ENCODE results near the gene HLA-DOB.

The HLA-DOB gene

GRCh38 chr6:32835167-32835893 is 18.5 kb upstream of the HLA-DOB start:
- Histone ChIP-seq H4K91ac (ENCODE audit: low read length) (no peak overlapping the region), H4K8ac (ENCODE audit: low read length) (no peak overlapping the region), H3K79me1 (replicated peaks; ENCODE audit: low read length, poor library complexity, severe bottlenecking) (peaks cover 18% of the 10 kb centered on the region), H3K9ac (ENCODE audit: low read length) (no peak overlapping the region), H3K4ac (ENCODE audit: low read depth in 1 of 2, low read length in 2 of 2) (no peak overlapping the region), H3K9me3 (ENCODE audit: control insufficient read depth, low read length) (no peaks in the 10 kb centered on the region), H3K4me3 (ENCODE audit: insufficient read depth in 1 of 2, low read depth in 1 of 2, low read length in 2 of 2) (no peak overlapping the region), H2AK5ac (ENCODE audit: low read length, severe bottlenecking) (no peak overlapping the region), H3K27me3 (ENCODE audit: control insufficient read depth in 1 of 2, insufficient read depth in 1 of 2, low read length in 2 of 2) (no peaks in the 10 kb centered on the region), H3K14ac (ENCODE audit: low read length in 2 of 2) (no peak overlapping the region), H3K4me2 (ENCODE audit: low read length, poor library complexity, severe bottlenecking) (no peak overlapping the region), H2BK15ac (ENCODE audit: low read depth, poor library complexity, severe bottlenecking) (no peak overlapping the region), H3K36me3 (ENCODE audit: control insufficient read depth in 1 of 2, insufficient read depth in 2 of 2, low read depth in 1 of 2, low read length in 2 of 2) (peaks cover 18 to 67% of the 10 kb centered on the region in 2 experiments), H3K23ac (ENCODE audit: low read length in 2 of 2) (no peak overlapping the region), H2AFZ (ENCODE audit: low read depth, low read length) (no peak overlapping the region), H2BK5ac (ENCODE audit: low read depth, low read length, poor library complexity, severe bottlenecking) (no peak overlapping the region), H2BK120ac (ENCODE audit: low read depth, low read length) (no peak overlapping the region), H3K27ac (ENCODE audit: low read length, poor library complexity, severe bottlenecking) (no peak overlapping the region), H2BK12ac (ENCODE audit: low read length in 2 of 2) (no peak overlapping the region), H3K4me1 (ENCODE audit: control insufficient read depth, insufficient read depth, low read depth, low read length) (peaks cover 8% of the 10 kb centered on the region), H3K18ac (ENCODE audit: low read depth in 1 of 2, low read length in 2 of 2) (no peak overlapping the region)
- no peak for DNase-seq
- WGBS, result 95% methylated on average over 16 of the region's 16 CpGs

GRCh38 chr6:32833664-32834063 is 16.9 kb upstream of the HLA-DOB start:
- no peak overlapping the region for H3K9ac ChIP-seq (ENCODE audit: low read length)
- no peak overlapping the region for H3K4me3 ChIP-seq (ENCODE audit: insufficient read depth in 1 of 2, low read depth in 1 of 2, low read length in 2 of 2)
- H2AK5ac ChIP-seq (ENCODE audit: low read length, severe bottlenecking), result no peak overlapping the region
- H4K91ac ChIP-seq (ENCODE audit: low read length), result no peak overlapping the region
- no peaks in the 10 kb centered on the region for H3K9me3 ChIP-seq (ENCODE audit: control insufficient read depth, low read length)
- H3K27ac ChIP-seq (ENCODE audit: low read length, poor library complexity, severe bottlenecking), result no peak overlapping the region
- H3K18ac ChIP-seq (ENCODE audit: low read depth in 1 of 2, low read length in 2 of 2), result no peak overlapping the region
- no peak overlapping the region for H4K8ac ChIP-seq (ENCODE audit: low read length)
- H2BK12ac ChIP-seq (ENCODE audit: low read length in 2 of 2), result no peak overlapping the region
- no peak for DNase-seq
- H3K4me2 ChIP-seq (ENCODE audit: low read length, poor library complexity, severe bottlenecking), result no peak overlapping the region
- H2AFZ ChIP-seq (ENCODE audit: low read depth, low read length), result no peak overlapping the region
- H3K27me3 ChIP-seq (ENCODE audit: control insufficient read depth in 1 of 2, insufficient read depth in 1 of 2, low read length in 2 of 2), result no peaks in the 10 kb centered on the region
- WGBS, result 94% methylated on average over 5 of the region's 5 CpGs
- no peak overlapping the region for H2BK5ac ChIP-seq (ENCODE audit: low read depth, low read length, poor library complexity, severe bottlenecking)
- no peak overlapping the region for H3K23ac ChIP-seq (ENCODE audit: low read length in 2 of 2)
- H3K14ac ChIP-seq (ENCODE audit: low read length in 2 of 2), result no peak overlapping the region
- peaks cover 18% of the 10 kb centered on the region for H3K79me1 ChIP-seq (replicated peaks; ENCODE audit: low read length, poor library complexity, severe bottlenecking)
- H2BK15ac ChIP-seq (ENCODE audit: low read depth, poor library complexity, severe bottlenecking), result no peak overlapping the region
- H3K4ac ChIP-seq (ENCODE audit: low read depth in 1 of 2, low read length in 2 of 2), result no peak overlapping the region
- no peak overlapping the region for H2BK120ac ChIP-seq (ENCODE audit: low read depth, low read length)
- H3K4me1 ChIP-seq (ENCODE audit: control insufficient read depth, insufficient read depth, low read depth, low read length), result peaks cover 8% of the 10 kb centered on the region
- H3K36me3 ChIP-seq (ENCODE audit: control insufficient read depth in 1 of 2, insufficient read depth in 2 of 2, low read depth in 1 of 2, low read length in 2 of 2), result peaks cover 34 to 78% of the 10 kb centered on the region in 2 experiments

GRCh38 chr6:32832535-32832934 is 15.7 kb upstream of the HLA-DOB start:
- DNase-seq, result no peak
- H2AFZ ChIP-seq (ENCODE audit: low read depth, low read length), result no peak overlapping the region
- peaks cover 2% of the 10 kb centered on the region for H3K4me1 ChIP-seq (ENCODE audit: control insufficient read depth, insufficient read depth, low read depth, low read length)
- H2BK12ac ChIP-seq (ENCODE audit: low read length in 2 of 2), result no peak overlapping the region
- H2BK5ac ChIP-seq (ENCODE audit: low read depth, low read length, poor library complexity, severe bottlenecking), result no peak overlapping the region
- H2AK5ac ChIP-seq (ENCODE audit: low read length, severe bottlenecking), result no peak overlapping the region
- H3K79me1 ChIP-seq (replicated peaks; ENCODE audit: low read length, poor library complexity, severe bottlenecking), result peaks cover 14% of the 10 kb centered on the region
- H3K9ac ChIP-seq (ENCODE audit: low read length), result no peak overlapping the region
- H3K27me3 ChIP-seq (ENCODE audit: control insufficient read depth in 1 of 2, insufficient read depth in 1 of 2, low read length in 2 of 2), result no peaks in the 10 kb centered on the region
- H3K4me2 ChIP-seq (ENCODE audit: low read length, poor library complexity, severe bottlenecking), result no peak overlapping the region
- no peak overlapping the region for H3K18ac ChIP-seq (ENCODE audit: low read depth in 1 of 2, low read length in 2 of 2)
- WGBS, result 94% methylated on average over 13 of the region's 13 CpGs
- H3K36me3 ChIP-seq (ENCODE audit: control insufficient read depth in 1 of 2, insufficient read depth in 2 of 2, low read depth in 1 of 2, low read length in 2 of 2), result peaks cover 36 to 88% of the 10 kb centered on the region in 2 experiments
- H3K9me3 ChIP-seq (ENCODE audit: control insufficient read depth, low read length), result no peaks in the 10 kb centered on the region
- H4K8ac ChIP-seq (ENCODE audit: low read length), result no peak overlapping the region
- H3K14ac ChIP-seq (ENCODE audit: low read length in 2 of 2), result no peak overlapping the region
- no peak overlapping the region for H3K23ac ChIP-seq (ENCODE audit: low read length in 2 of 2)
- no peak overlapping the region for H4K91ac ChIP-seq (ENCODE audit: low read length)
- H3K4me3 ChIP-seq (ENCODE audit: insufficient read depth in 1 of 2, low read depth in 1 of 2, low read length in 2 of 2), result no peak overlapping the region
- no peak overlapping the region for H2BK15ac ChIP-seq (ENCODE audit: low read depth, poor library complexity, severe bottlenecking)
- H3K4ac ChIP-seq (ENCODE audit: low read depth in 1 of 2, low read length in 2 of 2), result no peak overlapping the region
- no peak overlapping the region for H3K27ac ChIP-seq (ENCODE audit: low read length, poor library complexity, severe bottlenecking)
- H2BK120ac ChIP-seq (ENCODE audit: low read depth, low read length), result no peak overlapping the region

GRCh38 chr6:32830936-32831335 is 14.1 kb upstream of the HLA-DOB start:
- H2AFZ ChIP-seq (ENCODE audit: low read depth, low read length), result no peak overlapping the region
- no peak overlapping the region for H3K23ac ChIP-seq (ENCODE audit: low read length in 2 of 2)
- peaks cover 1% of the 10 kb centered on the region for H3K4me1 ChIP-seq (ENCODE audit: control insufficient read depth, insufficient read depth, low read depth, low read length)
- H2AK5ac ChIP-seq (ENCODE audit: low read length, severe bottlenecking), result no peak overlapping the region
- peaks cover 6% of the 10 kb centered on the region for H3K79me1 ChIP-seq (replicated peaks; ENCODE audit: low read length, poor library complexity, severe bottlenecking)
- no peak overlapping the region for H3K14ac ChIP-seq (ENCODE audit: low read length in 2 of 2)
- H4K8ac ChIP-seq (ENCODE audit: low read length), result no peak overlapping the region
- H2BK120ac ChIP-seq (ENCODE audit: low read depth, low read length), result no peak overlapping the region
- H3K36me3 ChIP-seq (ENCODE audit: control insufficient read depth in 1 of 2, insufficient read depth in 2 of 2, low read depth in 1 of 2, low read length in 2 of 2), result peaks cover 36 to 79% of the 10 kb centered on the region in 2 experiments
- no peak overlapping the region for H3K4me3 ChIP-seq (ENCODE audit: insufficient read depth in 1 of 2, low read depth in 1 of 2, low read length in 2 of 2)
- H3K27ac ChIP-seq (ENCODE audit: low read length, poor library complexity, severe bottlenecking), result no peak overlapping the region
- WGBS, result 70% methylated on average over 4 of the region's 5 CpGs
- no peaks in the 10 kb centered on the region for H3K27me3 ChIP-seq (ENCODE audit: control insufficient read depth in 1 of 2, insufficient read depth in 1 of 2, low read length in 2 of 2)
- no peak overlapping the region for H2BK15ac ChIP-seq (ENCODE audit: low read depth, poor library complexity, severe bottlenecking)
- H3K9ac ChIP-seq (ENCODE audit: low read length), result no peak overlapping the region
- no peak overlapping the region for H3K4me2 ChIP-seq (ENCODE audit: low read length, poor library complexity, severe bottlenecking)
- no peak overlapping the region for H2BK5ac ChIP-seq (ENCODE audit: low read depth, low read length, poor library complexity, severe bottlenecking)
- H4K91ac ChIP-seq (ENCODE audit: low read length), result no peak overlapping the region
- no peak for DNase-seq
- no peak overlapping the region for H3K4ac ChIP-seq (ENCODE audit: low read depth in 1 of 2, low read length in 2 of 2)
- H3K9me3 ChIP-seq (ENCODE audit: control insufficient read depth, low read length), result no peaks in the 10 kb centered on the region
- no peak overlapping the region for H2BK12ac ChIP-seq (ENCODE audit: low read length in 2 of 2)
- H3K18ac ChIP-seq (ENCODE audit: low read depth in 1 of 2, low read length in 2 of 2), result no peak overlapping the region

Measured in mesenchymal stem cell (in vitro differentiated cells and primary cell).